OCI-LY1 (cell line): ENCODE results near the gene GPR179.
A peak's percentile ranks its signal among the peaks of the same experiment; 100 is the strongest.

Experiments
- H2AFZ ChIP-seq: fragments of 200-600 bp; sonication (generic), shearing (Covaris generic); 2 replicates; pipeline ENCODE4 v1.6.0; 2014; ENCODE audit warnings: antibody characterized with exemption, mild to moderate bottlenecking, low read length
- H3F3A ChIP-seq: fragments of 200-600 bp; sonication (generic), shearing (Covaris generic); 2 replicates; pipeline ENCODE4 v1.6.0; 2014; ENCODE audit warnings: mild to moderate bottlenecking, antibody characterized with exemption, low read length, moderate library complexity; ENCODE audit not compliant: insufficient read depth
- H3K27ac ChIP-seq: fragments of 200-600 bp; sonication (generic); 2 replicates; pipeline ENCODE4 v1.5.1; 2014; ENCODE audit warnings: low read length, mixed run types, mild to moderate bottlenecking, low read depth; ENCODE audit not compliant: poor library complexity, severe bottlenecking
- H3K27me3 ChIP-seq: fragments of 200-600 bp; sonication (generic); 2 replicates; pipeline ENCODE4 v1.6.0; 2014; ENCODE audit warnings: antibody characterized with exemption, mild to moderate bottlenecking, low read length, moderate library complexity; ENCODE audit not compliant: insufficient read depth
- H3K36me3 ChIP-seq: fragments of 200-600 bp; sonication (generic); 2 replicates; pipeline ENCODE4 v1.6.1; 2014; ENCODE audit warnings: mild to moderate bottlenecking, antibody characterized with exemption, low read length, moderate library complexity, mixed read lengths; ENCODE audit not compliant: insufficient read depth
- H3K4me1 ChIP-seq: fragments of 200-600 bp; sonication (generic); 2 replicates; pipeline ENCODE4 v1.5.1; 2014; ENCODE audit warnings: mild to moderate bottlenecking, low read length, moderate library complexity; ENCODE audit not compliant: insufficient read depth, severe bottlenecking
- H3K4me2 ChIP-seq: fragments of 200-600 bp; sonication (generic), shearing (Covaris generic); 2 replicates; pipeline ENCODE4 v1.6.1; 2014; ENCODE audit warnings: low read length
- H3K4me3 ChIP-seq: fragments of 200-600 bp; sonication (generic); 2 replicates; pipeline ENCODE4 v1.5.1; 2014; ENCODE audit warnings: low read length, low read depth, mild to moderate bottlenecking, mixed read lengths; ENCODE audit not compliant: poor library complexity, severe bottlenecking
- H3K79me2 ChIP-seq: fragments of 200-600 bp; shearing (Covaris generic); 2 replicates; pipeline ENCODE4 v1.6.1; 2016; ENCODE audit warnings: mixed run types, low read length, mixed read lengths; ENCODE audit not compliant: insufficient read depth
- H3K9ac ChIP-seq: fragments of 200-600 bp; sonication (generic), shearing (Covaris generic); 2 replicates; pipeline ENCODE4 v1.6.1; 2014; ENCODE audit warnings: mild to moderate bottlenecking, low read length, mixed read lengths
- H3K9me2 ChIP-seq: fragments of 200-600 bp; sonication (generic), shearing (Covaris generic); 2 replicates; pipeline ENCODE4 v1.6.1; 2014; ENCODE audit warnings: low read depth, mild to moderate bottlenecking, low read length, mixed read lengths
- H3K9me3 ChIP-seq: fragments of 200-600 bp; shearing (Covaris generic); 2 replicates; pipeline ENCODE4 v1.6.1; 2014; ENCODE audit warnings: low read length, mixed read lengths
- H4K20me1 ChIP-seq: fragments of 200-600 bp; sonication (generic), shearing (Covaris generic); 2 replicates; pipeline ENCODE4 v1.6.0; 2016; ENCODE audit warnings: mild to moderate bottlenecking, low read length; ENCODE audit not compliant: insufficient read depth
- EZH2 ChIP-seq: fragments of 200-600 bp; sonication (generic), shearing (Covaris generic); IDR thresholded peaks from 2 replicates; pipeline ENCODE4 v1.8.0; 2017; ENCODE audit warnings: borderline replicate concordance, mixed run types, mild to moderate bottlenecking, antibody characterized with exemption, low read length, moderate library complexity, mixed read lengths
- TF ChIP-seq, protein P1 (sequence below): fragments of 200-600 bp; sonication (generic), shearing (Covaris generic); IDR thresholded peaks from 2 replicates; pipeline ENCODE4 v1.5.1; 2017; ENCODE audit warnings: mild to moderate bottlenecking, antibody characterized with exemption, low read length, moderate library complexity, mixed read lengths

GPR179 gene

DNA sequence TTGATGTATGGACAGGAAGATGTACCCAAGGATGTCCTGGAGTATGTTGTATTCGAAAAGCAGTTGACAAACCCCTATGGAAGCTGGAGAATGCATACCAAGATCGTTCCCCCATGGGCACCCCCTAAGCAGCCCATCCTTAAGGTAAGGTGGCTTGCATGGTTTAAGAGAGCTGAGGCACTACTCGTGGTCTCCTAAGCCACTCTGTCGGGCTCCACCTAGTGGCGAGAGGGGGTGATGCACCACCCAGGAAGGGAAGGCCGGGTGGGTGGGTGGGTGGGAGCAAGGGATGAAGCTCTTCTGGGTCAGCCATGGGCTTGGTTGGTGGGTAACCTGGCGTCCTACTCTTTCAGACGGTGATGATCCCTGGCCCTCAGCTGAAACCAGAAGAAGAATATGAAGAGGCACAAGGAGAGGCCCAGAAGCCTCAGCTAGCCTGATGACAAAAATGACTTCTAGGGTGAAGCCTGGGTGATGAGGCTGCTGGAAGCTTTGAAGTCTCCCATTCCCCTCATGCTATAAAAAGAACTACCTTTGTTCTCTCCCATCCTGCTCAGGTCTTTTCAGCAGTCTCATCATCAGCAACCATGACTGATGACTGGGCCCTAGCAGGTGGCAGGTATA, 21.5 kb downstream of the GPR179 start:
- Histone ChIP-seq H3K9me3 (no peaks in the 10 kb centered on the region), H3K36me3 (peaks cover 36% of the 10 kb centered on the region), H2AFZ (no peak overlapping the region), H3K4me1 (peaks cover 11% of the 10 kb centered on the region), H3K79me2 (no peaks in the 10 kb centered on the region), H3K4me3 (no peak overlapping the region), H3K9me2 (no peaks in the 10 kb centered on the region), H3K27me3 (no peaks in the 10 kb centered on the region), H3K4me2 (no peak overlapping the region), H3K9ac (no peak overlapping the region), H4K20me1 (no peaks in the 10 kb centered on the region), H3F3A (no peaks in the 10 kb centered on the region), H3K27ac (no peak overlapping the region)
- TF ChIP-seq EZH2, result no peak
- TF ChIP-seq, protein P1, sequence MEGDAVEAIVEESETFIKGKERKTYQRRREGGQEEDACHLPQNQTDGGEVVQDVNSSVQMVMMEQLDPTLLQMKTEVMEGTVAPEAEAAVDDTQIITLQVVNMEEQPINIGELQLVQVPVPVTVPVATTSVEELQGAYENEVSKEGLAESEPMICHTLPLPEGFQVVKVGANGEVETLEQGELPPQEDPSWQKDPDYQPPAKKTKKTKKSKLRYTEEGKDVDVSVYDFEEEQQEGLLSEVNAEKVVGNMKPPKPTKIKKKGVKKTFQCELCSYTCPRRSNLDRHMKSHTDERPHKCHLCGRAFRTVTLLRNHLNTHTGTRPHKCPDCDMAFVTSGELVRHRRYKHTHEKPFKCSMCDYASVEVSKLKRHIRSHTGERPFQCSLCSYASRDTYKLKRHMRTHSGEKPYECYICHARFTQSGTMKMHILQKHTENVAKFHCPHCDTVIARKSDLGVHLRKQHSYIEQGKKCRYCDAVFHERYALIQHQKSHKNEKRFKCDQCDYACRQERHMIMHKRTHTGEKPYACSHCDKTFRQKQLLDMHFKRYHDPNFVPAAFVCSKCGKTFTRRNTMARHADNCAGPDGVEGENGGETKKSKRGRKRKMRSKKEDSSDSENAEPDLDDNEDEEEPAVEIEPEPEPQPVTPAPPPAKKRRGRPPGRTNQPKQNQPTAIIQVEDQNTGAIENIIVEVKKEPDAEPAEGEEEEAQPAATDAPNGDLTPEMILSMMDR, result peak; percentile 42

DNA sequence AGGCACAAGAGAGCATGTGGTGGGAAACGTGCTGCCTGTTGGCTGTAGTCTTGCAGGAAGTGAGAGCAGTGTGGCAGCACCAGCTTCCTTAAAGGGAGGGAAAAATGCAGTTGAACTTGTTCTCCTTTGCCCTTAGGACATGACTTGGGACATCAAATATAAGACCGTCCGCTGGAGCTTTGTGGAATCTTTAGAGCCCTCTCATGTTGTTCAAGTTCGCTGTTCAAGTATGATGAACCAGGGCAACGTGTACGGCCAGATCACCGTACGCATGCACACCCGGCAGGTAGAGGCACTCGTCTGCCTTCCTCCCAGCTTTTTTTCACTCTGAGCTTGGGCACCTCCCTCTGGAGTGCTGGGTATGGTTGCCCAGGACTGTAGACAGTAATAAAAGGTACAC, 23.3 kb downstream of the GPR179 start:
- Histone ChIP-seq H3K4me2 (no peak overlapping the region), H3K4me3 (no peak overlapping the region), H3K9me3 (no peaks in the 10 kb centered on the region), H3K27ac (no peak overlapping the region), H3K9me2 (no peaks in the 10 kb centered on the region), H3F3A (no peaks in the 10 kb centered on the region), H4K20me1 (no peaks in the 10 kb centered on the region), H3K36me3 (peaks cover 43% of the 10 kb centered on the region), H3K27me3 (no peaks in the 10 kb centered on the region), H2AFZ (no peak overlapping the region), H3K9ac (no peak overlapping the region), H3K4me1 (peaks cover 6% of the 10 kb centered on the region), H3K79me2 (no peaks in the 10 kb centered on the region)
- TF ChIP-seq EZH2, result no peak
- TF ChIP-seq, protein P1, result no peak

DNA sequence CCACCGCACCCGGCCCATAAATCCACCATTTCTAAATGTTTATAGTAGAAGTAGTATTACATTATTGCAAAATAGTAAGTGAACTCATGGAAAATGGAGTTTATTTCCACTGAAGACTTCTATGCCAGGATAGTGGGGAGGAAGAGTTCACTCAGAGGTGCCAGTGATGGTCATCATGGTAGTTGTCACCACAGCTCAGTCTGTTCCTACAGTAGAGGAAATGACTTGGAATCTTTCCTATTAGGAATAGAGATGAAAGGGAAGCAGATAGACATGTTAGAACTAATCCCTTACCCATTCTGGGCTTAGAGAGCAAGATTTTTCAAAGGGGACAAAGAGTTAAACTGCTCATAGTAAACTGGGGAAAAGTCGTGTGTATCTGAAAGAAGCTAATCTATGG, 26.7 kb downstream of the GPR179 start:
- Histone ChIP-seq H3K27me3 (no peaks in the 10 kb centered on the region), H3K4me1 (no peaks in the 10 kb centered on the region), H3F3A (no peaks in the 10 kb centered on the region), H4K20me1 (no peaks in the 10 kb centered on the region), H3K4me2 (no peak overlapping the region), H3K9ac (no peak overlapping the region), H2AFZ (no peak overlapping the region), H3K79me2 (no peaks in the 10 kb centered on the region), H3K9me2 (no peaks in the 10 kb centered on the region), H3K36me3 (peaks cover 35% of the 10 kb centered on the region), H3K4me3 (no peak overlapping the region), H3K27ac (no peak overlapping the region), H3K9me3 (no peaks in the 10 kb centered on the region)
- TF ChIP-seq EZH2, result no peak
- TF ChIP-seq, protein P1, result no peak
